ENCODE data around the gene RPEL1.
A peak's percentile ranks its signal among the peaks of the same experiment; 100 is the strongest.
"Not testable (repeated sequence)": the region's sequence is repeated elsewhere in the genome, so short reads cannot be mapped to it uniquely, and the experiment has no call there.

The RPEL1 gene

DNA sequence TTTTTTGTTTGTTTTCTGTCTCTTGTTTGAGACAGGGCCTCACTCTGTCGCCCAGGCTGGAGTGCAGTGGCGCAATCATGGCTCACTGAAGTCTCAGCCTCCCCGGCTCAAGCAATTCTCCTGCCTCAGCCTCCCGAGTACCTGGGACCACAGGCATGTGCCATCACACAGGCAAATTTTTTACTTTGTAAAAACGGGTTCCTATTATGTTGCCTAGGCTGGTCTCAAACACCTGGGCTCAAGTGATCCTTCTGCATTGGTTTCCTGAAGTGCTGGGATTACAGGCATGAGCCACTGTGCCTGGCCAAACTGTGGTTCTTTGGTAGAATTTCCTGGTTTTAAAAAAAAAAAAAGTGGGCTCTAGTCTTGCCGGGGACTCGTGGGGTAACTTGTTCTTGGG lies at the start of gene RPEL1:
Gene RPEL1 (plus strand): TSS at position 301 of the 400 bp plus-strand sequence. CDS start 110 bp downstream, outside the sequence.
- DNase-seq = not testable (repeated sequence)

DNA sequence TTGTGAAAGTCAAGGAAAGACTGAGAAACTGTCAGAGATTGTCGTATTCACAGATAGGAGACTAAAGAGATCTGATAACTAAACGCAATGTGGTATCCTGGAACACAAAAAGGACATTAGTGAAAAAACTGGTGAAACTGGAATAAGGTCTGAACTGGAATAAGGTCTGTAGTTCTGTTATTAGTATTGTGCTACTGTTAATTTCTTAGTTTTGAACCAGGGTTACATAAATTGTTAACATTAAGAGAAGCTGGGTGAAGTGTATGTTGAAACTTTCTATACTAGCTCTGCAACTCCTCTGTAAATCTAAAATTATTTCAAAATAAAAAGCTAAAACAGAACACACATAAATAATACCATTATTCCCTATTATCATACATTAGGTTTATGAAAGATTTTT lies 49.2 kb upstream of the RPEL1 start:
- DNase-seq = no peak

DNA sequence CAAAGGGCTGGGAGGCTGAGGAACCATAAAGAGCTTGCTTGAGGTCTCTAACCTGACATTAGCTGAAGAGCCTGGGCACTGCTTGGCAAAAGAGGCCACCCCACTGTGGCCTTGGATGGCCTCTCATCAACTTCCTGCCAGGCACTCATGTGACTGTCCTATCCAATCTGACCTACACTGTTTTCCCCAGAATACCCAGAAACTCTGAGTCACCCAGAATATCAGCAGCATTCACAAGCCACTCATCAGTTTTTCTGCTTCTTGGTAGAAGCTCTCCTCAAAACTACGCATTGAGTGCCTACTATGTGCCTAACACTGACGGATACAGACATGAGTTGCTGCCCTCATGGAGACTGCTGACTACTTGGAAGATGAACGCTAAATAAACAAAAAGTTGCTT lies 48.5 kb upstream of the RPEL1 start:
- DNase-seq = peak; percentile 38

DNA sequence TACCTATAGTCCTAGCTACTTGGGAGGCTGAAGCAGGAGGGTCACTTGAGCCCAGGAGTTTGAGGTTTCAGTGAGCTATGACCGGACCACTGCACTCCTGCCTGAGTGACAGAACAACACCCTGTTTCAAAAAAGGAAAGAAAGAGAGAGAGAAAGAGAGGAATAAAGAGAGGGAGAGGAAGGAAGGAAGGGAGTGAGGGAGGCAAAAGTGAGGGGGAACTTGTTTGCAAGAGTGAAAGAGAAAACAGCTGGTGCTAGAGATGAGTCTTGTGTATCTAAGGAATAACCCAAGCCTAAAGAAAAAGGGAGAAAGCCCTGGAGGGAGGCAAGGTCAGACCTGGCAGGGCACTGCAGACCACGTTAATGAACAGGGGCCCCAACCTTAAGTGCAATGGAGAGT lies 47.8 kb upstream of the RPEL1 start:
- DNase-seq = no peak

DNA sequence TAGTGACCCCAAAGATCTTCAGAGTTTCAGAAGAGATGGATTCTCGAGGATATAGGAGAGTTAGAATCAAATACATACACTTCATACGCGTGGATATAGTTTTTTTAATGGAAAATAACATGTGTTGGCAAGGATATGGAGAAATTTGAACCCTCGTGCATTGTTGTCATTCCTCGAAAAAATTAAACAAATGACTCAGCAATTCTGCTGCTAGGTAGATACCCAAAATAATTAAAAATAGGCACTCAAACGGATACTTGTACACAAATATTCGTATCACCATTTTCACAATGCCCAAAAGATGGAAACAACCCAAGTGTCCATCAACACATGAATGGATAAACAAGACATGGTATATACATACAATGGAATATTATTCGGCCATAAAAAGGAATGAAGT lies 47.0 kb upstream of the RPEL1 start:
- no peak for DNase-seq

DNA sequence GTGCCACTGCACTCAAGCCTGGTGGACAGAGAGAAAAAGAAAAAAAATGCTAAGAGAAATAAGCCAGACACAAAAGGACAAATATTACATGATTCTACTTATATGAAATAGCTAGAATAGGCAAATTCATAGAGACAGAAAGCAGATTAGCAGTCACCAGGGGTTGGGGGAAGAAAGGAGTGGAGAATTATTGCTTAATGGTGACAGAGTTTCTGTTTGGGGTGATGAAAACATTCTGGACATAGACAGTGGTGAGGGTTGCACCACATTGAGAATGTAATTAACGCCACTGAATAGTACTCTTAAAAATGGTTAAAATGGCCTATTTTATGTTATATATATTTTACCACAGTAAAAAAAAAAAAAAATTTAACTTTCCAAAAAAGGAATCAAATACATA lies 46.2 kb upstream of the RPEL1 start:
- DNase-seq = no peak

DNA sequence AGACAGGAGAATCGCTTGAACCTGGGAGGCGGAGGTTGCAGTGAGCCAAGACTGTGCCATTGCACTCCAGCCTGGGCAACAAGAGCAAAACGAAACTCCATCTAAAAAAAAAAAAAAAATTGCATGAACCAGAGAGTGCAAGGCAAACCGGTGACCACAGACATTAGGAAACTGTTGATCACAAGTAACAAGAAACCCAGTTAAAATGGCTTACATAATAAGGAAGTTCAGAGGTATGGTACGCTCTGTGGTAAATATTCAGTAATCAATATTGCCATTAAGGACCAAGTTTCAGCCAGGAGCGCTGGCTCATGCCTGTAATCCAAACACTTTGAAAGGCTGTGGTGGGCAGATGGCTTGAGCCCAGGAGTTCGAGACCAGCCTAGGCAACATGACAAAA lies 43.4 kb upstream of the RPEL1 start:
- no peak for DNase-seq

DNA sequence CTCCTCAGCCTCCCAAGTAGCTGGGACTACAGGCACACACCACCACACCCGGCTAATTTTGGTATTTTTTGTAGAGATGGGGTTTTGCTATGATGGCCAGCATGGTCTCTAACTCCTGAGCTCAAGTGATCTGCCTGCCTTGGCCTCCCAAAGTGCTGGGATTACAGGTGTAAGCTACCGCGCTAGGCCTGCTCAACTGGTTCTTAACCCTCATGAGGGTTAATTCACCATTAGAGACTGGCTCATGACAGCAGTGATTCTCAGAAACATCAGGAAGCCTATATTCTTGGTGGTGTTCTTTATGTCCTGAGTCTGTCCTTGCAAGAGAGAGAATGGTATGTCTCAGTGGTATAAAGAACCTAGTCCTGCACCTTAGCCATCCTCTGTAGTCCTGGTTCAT lies 42.2 kb upstream of the RPEL1 start:
- DNase-seq = no peak

DNA sequence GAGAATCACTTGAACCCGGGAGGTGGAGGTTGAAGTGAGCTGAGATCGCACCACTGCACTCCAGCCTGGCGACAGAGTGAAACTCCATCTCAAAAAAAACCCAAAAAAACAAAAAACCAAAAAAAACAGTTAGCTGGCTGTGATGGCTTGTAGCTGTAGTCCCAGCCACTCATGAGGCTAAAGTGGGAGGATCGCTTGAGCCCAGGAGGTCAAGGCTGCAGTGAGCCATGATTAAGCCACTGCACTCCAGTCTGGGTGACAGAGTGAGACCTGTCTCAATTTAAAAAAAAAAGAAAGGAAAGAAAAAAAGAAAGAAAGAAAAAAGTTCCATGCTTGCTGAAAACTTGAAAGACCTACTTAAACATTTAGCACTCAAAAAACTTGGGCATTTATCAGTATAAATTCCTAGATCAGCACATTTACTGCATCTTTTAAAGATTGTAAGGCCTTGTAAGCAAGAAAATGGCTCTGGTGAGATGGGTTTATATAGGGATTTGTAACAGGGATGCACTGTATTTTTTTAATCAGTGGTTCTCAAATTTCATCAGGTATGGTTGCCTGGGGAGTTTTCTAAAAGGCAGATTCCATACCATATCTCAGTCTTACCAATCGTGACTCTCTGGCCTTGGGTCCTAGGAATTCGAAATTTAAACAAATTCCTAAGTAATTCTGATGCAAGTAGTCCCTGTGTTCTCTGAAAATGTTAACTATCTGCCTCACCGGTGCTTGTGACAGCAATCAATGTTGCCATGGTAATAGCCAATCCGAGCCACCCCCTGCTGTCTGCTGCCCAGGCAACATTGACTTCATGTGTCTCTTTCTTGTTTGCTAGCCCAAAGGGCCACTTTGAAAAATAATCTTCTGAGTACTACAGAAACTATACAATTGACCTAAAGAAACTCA lies 41.1 kb upstream of the RPEL1 start:
- no peak for DNase-seq

DNA sequence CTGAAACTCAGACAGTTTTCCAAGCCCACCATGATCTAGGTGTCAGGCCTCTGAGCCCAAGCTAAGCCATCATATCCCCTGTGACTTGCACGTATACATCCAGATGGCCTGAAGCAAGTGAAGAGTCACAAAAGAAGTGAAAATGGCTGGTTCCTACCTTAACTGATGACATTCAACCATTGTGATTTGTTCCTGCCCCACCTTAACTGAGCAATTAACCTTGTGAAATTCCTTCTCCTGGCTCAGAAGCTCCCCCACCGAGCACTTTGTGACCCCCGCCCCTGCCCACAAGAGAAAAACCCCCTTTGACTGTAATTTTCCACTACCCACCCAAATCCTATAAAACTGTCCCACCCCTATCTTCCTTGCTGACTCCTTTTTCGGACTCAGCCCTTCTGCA lies 40.3 kb upstream of the RPEL1 start:
- DNase-seq = not testable (repeated sequence)

DNA sequence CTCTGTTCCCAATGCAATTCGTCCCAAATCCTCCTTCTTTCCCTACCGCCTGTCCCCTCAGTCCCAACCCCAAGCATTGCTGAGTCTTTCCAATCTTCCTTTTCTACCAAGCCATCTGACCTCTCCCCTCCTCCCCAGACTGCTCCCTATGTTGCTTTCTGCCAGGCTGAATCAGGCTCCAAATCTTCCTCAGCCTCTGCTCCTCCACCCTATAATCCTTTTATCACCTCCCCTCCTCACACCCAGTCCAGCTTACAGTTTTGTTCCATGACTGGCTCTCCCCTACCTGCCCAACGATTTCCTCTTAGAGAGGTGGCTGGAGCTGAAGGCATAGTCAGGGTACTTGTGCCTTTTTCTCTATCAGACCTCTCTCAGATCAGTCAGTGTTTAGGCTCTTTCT lies 39.0 kb upstream of the RPEL1 start:
- DNase-seq = not testable (repeated sequence)

DNA sequence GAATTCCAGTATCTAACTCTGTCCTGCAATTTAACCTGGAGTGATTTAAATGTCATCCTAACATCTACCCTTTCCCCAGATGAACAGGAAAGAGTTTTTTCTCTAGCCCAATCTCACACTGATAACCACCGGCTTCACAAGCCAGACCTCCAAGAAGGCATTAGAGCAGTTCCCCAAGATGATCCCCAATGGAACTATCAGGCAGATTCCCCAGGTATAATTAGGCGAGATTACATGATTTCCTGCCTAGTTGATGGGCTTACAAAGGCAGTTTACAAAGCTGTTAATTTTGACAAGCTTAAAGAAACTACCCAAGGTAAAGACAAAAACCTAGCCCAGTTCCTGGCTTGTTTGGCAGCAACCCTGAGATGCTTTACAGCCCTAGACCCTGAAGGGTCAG lies 38.5 kb upstream of the RPEL1 start:
- no peak for DNase-seq

DNA sequence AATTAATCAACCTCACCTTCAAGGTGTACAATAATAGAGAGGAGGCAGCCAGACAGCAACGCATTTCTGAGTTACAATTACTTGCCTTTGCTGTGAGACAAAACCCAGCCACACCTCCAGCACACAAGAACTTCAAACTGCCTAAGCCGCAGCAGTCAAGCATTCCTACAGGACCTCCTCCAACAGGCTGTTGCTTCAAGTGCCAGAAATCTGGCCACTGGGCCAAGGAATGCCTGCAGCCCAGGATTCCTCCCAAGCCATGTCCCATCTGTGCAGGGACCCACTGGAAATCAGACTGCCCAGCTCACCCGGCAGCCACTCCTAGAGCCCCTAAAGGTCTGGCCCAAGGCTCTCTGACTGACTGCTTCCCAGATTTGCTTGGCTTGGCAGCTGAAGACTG lies 38.0 kb upstream of the RPEL1 start:
- DNase-seq = not testable (repeated sequence)

DNA sequence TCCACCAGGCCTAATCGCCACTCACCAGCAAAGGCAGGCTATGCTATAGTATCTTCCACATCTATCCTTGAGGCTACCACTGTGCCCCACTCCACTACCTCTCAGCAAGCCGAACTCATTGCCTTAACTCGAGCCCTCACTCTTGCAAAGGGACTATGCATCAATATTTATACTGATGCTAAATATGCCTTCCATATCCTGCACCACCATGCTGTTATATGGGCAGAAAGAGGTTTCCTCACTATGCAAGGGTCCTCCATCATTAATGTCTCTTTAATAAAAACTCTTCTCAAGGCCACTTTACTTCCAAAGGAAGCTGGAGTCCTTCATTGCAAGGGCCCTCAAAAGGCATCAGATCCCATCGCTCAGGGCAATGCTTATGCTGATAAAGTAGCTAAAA lies 35.4 kb upstream of the RPEL1 start:
- DNase-seq = not testable (repeated sequence)

DNA sequence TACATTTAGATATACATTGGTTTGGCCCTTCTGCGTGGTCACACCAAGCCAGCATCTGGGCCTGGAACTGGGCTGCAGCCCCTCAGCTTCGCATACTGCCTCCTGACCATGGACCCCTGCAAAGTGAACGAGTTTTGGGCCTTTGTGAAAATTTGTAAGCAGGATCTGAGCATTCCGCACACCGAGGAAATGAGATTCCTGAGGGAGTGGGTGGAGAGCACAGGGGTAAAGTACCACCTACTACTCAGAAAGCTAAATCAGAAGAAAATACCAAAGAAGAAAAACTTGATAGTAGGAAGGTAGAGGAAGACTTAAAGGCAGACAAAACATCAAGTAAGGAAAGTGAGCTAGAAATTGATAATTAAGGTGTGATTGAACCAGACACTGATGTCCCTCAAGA lies 30.1 kb upstream of the RPEL1 start:
- DNase-seq = no peak

DNA sequence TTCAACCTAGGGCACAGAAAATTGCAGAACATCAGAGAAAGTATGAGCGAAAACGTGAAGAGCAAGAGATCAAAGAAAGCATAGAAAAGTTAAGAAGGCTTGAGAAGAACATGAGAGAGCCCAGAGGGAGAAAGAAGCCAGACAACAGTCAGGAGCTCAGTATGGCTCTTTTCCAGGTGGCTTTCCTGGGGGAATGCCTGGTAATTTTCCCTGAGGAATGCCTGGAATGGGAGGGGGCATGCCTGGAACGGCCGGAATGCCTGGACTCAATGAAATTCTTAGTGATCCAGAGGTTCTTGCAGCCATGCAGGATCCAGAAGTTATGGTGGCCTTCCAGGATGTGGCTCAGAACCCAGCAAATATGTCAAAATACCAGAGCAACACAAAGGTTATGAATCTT lies 29.3 kb upstream of the RPEL1 start:
- not testable (repeated sequence) for DNase-seq

DNA sequence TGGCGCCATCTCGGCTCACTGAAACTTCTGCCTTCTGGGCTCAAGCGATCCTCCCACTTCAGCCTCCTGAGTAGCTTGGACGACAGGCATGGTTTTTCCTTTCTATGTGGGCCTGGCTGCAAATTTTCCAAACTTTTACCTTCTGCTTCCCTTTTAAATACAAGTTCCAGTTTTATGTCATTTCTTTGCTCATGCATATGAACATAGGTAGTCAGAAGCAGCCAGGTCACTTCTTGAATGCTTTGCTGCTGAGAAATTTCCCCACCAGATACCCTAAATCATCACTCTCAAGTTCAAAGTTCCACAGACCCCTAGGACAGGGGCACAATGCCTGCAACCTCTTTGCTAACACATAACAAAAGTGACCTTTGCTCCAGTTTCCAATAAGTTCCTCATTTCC lies 21.6 kb upstream of the RPEL1 start:
- no peak for DNase-seq

DNA sequence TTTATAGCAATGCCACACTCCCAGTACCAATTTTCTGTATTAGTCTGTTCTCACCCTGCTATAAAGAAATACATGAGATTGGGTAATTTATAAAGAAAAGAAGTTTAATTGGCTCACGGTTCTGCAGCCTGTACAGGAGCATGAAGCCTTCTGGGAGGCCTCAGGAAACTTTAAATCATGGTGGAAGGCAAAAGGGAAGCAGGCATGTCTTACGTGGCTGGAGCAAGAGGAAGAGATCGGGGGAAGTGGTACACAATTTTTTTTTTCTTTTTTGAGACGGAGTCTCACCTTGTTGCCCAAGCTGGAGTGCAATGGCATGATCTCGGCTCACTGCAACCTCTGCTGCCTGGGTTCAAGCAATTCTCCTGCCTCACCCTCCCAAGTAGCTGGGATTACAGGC lies 21.0 kb upstream of the RPEL1 start:
- not testable (repeated sequence) for DNase-seq

DNA sequence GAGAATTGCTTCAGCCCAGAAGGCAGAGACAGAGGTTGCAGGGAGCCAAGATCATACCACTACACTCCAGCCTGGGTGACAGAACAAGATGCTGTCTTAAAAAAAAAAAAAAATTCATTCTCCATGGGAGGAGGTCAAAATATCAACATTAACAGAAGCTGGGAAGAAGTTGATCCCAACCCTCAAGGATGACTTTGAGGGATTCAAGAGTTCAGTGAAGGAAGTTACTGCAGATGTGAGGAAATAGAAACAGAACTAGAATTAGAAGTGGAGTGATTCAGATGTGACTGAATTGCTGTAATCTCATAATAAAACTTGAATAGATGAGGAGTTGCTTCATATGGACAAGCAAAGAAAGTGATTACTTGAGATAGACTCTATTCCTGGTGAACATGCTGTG lies 19.7 kb upstream of the RPEL1 start:
- DNase-seq = no peak

DNA sequence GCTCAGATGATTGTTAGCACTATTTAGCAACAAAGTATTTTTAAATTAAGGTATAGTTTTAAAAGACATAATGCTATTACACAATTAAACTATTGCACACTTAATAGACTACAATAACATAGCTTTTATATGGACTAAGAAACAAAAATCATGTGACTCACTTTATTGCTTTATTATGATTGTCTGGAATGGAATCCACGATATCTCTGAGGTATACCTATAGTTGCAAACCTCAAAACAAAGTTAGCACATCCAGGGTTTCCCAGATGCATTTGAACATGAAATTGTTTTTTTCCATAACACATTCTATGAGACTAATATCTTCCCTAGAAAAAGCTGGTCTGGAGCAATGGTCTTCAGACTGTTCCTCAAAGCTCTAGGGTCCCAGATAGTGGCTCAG lies 18.3 kb upstream of the RPEL1 start:
- DNase-seq = no peak

DNA sequence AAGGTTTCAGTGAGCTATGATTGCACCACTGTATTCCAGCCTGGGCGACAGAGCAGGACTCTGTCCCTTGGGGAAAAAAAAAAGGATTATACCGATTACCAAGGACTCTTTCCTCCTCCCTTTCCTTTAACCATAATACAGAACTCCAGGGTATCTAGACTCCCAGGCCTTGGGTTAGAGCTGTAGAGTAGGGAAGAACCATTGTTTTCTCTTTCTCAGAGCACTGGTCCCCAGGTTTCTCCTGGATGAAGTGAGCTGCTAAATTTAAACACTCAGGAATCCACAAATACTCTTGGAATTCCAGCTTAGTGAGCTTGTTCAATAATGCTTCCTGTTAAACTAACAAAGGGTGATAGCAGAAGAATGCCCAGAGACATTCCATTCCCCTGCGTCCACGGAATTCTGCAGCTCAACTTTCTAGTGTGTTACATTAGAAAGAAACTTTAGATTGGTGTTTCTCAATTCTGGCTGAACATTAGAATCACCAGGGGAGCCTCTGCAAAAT lies 14.6 kb upstream of the RPEL1 start:
- DNase-seq = no peak

DNA sequence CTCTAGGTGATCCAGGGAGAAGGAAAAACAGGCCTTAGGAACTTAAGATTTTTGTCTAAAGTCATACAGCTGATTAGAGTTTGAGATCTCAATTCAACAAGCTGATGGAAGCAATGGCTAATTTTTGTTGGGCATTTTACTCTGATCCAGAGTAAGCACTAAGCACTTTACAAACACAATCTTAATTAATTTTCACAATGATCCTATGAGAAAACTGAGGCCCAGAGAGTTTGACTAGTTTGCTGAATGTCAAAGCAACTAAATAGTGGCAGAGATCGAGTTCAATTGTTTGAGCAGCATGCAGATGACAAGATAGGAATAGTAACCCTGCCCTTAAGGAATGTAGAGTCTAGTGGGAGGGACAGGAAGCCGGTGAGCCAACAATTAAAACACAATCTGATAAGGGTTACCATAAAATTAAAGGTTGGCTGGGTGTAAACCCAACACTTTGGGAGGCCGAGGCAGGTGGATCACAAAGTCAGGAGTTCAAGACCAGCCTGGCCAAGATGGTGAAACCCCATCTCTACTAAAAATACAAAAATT lies 13.5 kb upstream of the RPEL1 start:
- DNase-seq = no peak

DNA sequence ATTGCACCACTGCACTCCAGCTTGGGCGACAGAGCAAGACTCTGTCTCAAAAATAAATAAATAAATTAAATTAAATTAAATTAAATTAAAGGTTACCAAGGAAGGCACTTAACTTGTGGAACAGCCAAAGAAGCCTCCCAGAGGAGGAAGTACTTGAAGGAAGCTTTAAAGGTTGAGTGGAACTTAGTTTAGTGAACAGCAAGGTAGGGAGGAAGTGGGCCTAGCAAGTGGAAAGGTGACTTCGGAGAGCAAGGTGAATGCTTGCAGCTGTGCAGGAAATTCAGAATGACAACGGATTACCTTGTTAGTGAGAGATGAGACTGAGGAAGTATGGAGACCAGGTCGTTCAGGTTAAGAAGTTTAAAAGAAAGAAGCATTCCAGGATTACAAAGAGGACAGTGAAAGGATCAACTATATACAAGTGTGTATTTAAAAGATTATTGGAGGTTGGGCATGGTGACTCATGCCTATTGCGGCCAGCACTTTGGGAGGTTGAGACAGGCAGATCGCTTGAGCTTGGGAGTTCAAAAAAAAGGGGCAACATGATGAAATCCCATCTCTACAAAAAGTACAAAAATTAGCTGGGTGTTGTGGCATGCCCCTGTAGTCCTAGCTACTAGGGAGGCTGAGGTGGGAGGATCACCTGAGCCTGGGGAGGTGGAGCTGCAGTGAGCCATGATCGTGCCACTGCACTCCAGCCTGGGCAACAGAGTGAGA lies 12.8 kb upstream of the RPEL1 start:
- no peak for DNase-seq

DNA sequence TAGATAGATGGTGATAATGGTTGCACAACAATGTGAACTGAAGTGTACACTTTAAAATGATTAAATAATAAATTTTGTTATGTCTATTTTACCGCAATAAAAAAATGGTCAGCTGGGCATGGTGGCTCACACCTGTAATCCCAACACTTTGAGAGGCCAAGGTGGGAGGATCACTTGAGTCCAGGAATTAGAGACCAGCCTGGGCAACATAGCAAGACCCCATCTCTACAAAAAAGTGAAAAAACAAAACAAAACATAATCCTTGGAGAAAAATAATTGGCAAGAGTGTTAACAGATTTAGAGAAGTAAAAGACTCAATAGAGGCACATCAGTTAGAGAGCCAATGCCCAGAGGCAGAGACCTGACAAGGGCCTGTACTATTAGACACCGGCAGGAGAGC lies 9.9 kb upstream of the RPEL1 start:
- DNase-seq = no peak

Measured in activated CD4-positive, alpha-beta T cell treated with anti-CD3 and anti-CD28 coated beads for 48 hours (primary cell).